HG03097 (cell line): ENCODE data around the gene SIPA1.

Experiments used
- ATAC-seq: cut with Tn5 transposase; IDR thresholded peaks from one replicate; pipeline ENCODE4 v1.9.1; 2021; ENCODE audit not compliant: unreplicated experiment, low FRiP score

SIPA1 gene

GRCh38 chr11:65695459-65696241, 57.7 kb downstream of the SIPA1 start:
- no peak for ATAC-seq

- ATAC-seq, result no peak
Measured at GRCh38 chr11:65696802-65697552, 59.1 kb downstream of the SIPA1 start.

GRCh38 chr11:65698205-65698604, 60.3 kb downstream of the SIPA1 start:
- ATAC-seq, result no peak

- no peak for ATAC-seq
Measured at GRCh38 chr11:65699306-65699705, 61.4 kb downstream of the SIPA1 start.

DNA sequence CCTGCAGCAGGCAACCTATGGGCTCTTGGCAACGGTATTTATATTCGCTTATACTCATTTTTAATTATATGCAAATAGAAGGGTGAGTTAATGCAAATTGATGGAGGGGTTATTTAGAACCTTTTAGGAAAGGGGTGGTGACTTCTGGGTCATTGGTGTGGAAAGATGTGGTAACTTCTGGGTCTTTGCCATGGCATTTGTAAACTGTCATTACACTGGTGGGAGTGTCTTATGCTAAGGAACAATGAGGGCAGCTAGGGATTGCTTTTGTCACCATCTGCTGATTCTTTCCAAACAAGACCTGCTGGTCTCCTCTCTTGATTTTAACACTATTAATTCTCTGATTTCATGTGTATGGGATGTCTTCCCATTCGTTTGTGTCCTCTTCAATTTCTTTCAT, 62.5 kb downstream of the SIPA1 start:
- ATAC-seq, result no peak
